Gastroesophageal sphincter (tissue), 3 donors: Measurements from ENCODE around the gene ALDH1L1.

Experiments used
- EP300 ChIP-seq: sonication (generic); formaldehyde crosslinking; IDR thresholded peaks from one replicate; pipeline ENCODE4 v1.6.1; 2017; ENCODE audit warnings: antibody characterized with exemption, mild to moderate bottlenecking
- POLR2A ChIP-seq, 2 donors: fragments of 450-650 bp; IDR thresholded peaks; one replicate each; pipeline ENCODE4 v1.6.1; 2017; ENCODE audit warnings: antibody characterized with exemption in 2 of 2, mild to moderate bottlenecking in 2 of 2, moderate library complexity in 1 of 2
- POLR2AphosphoS5 ChIP-seq: sonication (generic); formaldehyde crosslinking; IDR thresholded peaks from one replicate; pipeline ENCODE4 v1.6.1; 2017; ENCODE audit warnings: antibody characterized with exemption
- TF ChIP-seq, protein P1 (sequence below), 4 experiments: fragments of 200-600 bp in 2 of 4; fragments of 450-650 bp in 2 of 4; sonication (generic) in 1 of 4; IDR thresholded peaks; one replicate each; pipeline ENCODE4 v1.5.1; 2017 to 2019; ENCODE audit warnings: antibody characterized with exemption in 4 of 4, mild to moderate bottlenecking in 2 of 4, moderate library complexity in 2 of 4

DNA sequence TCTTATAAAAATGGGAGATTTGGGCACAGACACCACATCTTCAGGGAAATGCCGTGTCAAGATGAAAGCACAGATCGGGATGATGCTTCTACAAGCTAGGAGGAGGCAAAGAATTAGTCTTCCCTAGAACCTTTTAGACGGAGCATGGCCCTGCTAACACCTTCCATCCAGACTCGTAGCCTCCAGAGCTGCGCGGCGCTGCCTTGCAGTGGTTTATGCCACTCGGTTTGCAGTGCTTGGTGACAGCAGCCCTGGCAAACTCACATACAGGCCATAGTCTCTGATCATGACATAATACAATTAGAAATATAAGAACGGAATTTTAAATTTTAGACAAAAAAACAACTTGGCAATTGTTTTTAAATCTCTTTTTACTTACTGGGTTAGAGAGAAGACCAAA lies 59.3 kb downstream of the ALDH1L1 start:
- TF ChIP-seq, protein P1, sequence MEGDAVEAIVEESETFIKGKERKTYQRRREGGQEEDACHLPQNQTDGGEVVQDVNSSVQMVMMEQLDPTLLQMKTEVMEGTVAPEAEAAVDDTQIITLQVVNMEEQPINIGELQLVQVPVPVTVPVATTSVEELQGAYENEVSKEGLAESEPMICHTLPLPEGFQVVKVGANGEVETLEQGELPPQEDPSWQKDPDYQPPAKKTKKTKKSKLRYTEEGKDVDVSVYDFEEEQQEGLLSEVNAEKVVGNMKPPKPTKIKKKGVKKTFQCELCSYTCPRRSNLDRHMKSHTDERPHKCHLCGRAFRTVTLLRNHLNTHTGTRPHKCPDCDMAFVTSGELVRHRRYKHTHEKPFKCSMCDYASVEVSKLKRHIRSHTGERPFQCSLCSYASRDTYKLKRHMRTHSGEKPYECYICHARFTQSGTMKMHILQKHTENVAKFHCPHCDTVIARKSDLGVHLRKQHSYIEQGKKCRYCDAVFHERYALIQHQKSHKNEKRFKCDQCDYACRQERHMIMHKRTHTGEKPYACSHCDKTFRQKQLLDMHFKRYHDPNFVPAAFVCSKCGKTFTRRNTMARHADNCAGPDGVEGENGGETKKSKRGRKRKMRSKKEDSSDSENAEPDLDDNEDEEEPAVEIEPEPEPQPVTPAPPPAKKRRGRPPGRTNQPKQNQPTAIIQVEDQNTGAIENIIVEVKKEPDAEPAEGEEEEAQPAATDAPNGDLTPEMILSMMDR (IDR thresholded peaks at IDR 0.05), result no peak
- TF ChIP-seq POLR2AphosphoS5 (no peak), POLR2A (IDR thresholded peaks at IDR 0.05) (no peak), EP300 (no peak)
